ENCODE measurements around the gene TMEM258. TPM values are rescaled to one million over a fixed set of nuclear protein-coding genes. Genes with fewer than 3 reads are reported as not detected.
A peak's percentile ranks its signal among the peaks of the same experiment; 100 is the strongest.

Gene TMEM258
- total and polyA plus RNA-seq, 9 of the 15 experiments (the other 6 are each of a cell fraction or from before 2014, with no cell fraction given), result 97.2 to 856 (median 231) TPM

DNA sequence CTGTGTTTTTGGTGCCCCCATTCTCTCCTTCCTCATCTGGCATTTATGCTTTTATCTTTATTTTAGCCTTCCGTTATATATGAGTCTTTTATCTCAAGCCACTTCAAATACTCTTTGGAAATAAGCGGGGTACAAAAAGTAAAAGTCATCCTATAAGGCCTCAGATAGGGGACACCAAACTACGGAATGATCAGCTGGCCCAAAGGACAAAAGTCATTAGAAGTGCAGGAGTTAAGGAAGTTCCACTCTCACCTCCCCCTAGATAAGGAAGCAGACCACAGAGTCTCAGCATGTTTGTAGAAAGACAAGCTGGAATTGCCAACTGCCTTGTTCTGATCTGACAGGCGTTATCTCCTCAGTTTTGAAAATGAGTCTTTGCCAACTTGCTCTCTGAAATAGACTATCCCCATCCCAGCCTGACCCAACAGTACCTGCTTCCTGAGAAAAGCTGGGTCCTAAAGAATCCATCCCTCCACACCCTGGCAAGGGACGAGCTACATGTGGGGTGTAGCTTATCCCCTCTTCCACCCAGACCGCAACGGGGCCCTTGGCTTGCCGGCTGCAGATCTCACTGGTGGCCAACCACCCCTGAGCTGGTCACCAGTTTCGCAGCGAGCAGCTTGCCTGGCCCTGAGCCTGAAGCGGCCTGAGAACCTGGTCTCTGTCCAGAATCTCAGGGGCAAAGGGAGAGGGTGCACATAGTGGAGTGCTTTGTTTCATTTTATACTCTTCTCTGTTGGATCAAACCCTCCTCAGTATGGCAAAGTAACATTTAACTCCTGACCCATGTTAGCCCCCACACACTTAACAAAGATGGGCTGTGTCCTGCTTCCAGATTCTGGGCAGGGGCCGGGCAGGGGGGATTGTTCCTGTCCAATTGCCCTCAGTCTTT, 49.5 kb upstream of the TMEM258 start (continued):
- TF ChIP-seq, protein P1, sequence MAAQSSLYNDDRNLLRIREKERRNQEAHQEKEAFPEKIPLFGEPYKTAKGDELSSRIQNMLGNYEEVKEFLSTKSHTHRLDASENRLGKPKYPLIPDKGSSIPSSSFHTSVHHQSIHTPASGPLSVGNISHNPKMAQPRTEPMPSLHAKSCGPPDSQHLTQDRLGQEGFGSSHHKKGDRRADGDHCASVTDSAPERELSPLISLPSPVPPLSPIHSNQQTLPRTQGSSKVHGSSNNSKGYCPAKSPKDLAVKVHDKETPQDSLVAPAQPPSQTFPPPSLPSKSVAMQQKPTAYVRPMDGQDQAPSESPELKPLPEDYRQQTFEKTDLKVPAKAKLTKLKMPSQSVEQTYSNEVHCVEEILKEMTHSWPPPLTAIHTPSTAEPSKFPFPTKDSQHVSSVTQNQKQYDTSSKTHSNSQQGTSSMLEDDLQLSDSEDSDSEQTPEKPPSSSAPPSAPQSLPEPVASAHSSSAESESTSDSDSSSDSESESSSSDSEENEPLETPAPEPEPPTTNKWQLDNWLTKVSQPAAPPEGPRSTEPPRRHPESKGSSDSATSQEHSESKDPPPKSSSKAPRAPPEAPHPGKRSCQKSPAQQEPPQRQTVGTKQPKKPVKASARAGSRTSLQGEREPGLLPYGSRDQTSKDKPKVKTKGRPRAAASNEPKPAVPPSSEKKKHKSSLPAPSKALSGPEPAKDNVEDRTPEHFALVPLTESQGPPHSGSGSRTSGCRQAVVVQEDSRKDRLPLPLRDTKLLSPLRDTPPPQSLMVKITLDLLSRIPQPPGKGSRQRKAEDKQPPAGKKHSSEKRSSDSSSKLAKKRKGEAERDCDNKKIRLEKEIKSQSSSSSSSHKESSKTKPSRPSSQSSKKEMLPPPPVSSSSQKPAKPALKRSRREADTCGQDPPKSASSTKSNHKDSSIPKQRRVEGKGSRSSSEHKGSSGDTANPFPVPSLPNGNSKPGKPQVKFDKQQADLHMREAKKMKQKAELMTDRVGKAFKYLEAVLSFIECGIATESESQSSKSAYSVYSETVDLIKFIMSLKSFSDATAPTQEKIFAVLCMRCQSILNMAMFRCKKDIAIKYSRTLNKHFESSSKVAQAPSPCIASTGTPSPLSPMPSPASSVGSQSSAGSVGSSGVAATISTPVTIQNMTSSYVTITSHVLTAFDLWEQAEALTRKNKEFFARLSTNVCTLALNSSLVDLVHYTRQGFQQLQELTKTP (IDR thresholded peaks at IDR 0.05; ENCODE audit: low read depth in 1 of 2, partially characterized antibody in 2 of 2), result peak; percentile 62 to 76
- peak; percentile 85; the same call in 1 of the 2 replicates for TF ChIP-seq MECOM (CRISPR knock-in tag; IDR thresholded peaks at IDR 0.05)
- peak; percentile 87 for TF ChIP-seq GATA2 (CRISPR knock-in tag; IDR thresholded peaks at IDR 0.05)
- peak; percentile 61; the same call in 1 of the 2 replicates for TF ChIP-seq ZNF175 (CRISPR knock-in tag; IDR thresholded peaks at IDR 0.05; ENCODE audit: low read depth)
- TF ChIP-seq POLR2A (conservative IDR thresholded peaks at IDR 0.05), result peak; percentile 41; the same call in 1 of the 2 replicates
- TF ChIP-seq NONO (IDR thresholded peaks at IDR 0.05; ENCODE audit: low read depth in 2 of 2, low read length in 1 of 2), result 0 out of 4 replicates have a peak, but pooled peaks of 1 of the 2 experiments have one; percentile 22
- TF ChIP-seq, protein P2, sequence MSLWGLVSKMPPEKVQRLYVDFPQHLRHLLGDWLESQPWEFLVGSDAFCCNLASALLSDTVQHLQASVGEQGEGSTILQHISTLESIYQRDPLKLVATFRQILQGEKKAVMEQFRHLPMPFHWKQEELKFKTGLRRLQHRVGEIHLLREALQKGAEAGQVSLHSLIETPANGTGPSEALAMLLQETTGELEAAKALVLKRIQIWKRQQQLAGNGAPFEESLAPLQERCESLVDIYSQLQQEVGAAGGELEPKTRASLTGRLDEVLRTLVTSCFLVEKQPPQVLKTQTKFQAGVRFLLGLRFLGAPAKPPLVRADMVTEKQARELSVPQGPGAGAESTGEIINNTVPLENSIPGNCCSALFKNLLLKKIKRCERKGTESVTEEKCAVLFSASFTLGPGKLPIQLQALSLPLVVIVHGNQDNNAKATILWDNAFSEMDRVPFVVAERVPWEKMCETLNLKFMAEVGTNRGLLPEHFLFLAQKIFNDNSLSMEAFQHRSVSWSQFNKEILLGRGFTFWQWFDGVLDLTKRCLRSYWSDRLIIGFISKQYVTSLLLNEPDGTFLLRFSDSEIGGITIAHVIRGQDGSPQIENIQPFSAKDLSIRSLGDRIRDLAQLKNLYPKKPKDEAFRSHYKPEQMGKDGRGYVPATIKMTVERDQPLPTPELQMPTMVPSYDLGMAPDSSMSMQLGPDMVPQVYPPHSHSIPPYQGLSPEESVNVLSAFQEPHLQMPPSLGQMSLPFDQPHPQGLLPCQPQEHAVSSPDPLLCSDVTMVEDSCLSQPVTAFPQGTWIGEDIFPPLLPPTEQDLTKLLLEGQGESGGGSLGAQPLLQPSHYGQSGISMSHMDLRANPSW (CRISPR knock-in tag; IDR thresholded peaks at IDR 0.05), result no peak
- peak; percentile 52; the same call in 1 of the 2 replicates for TF ChIP-seq RBFOX2 (IDR thresholded peaks at IDR 0.05; ENCODE audit: low read depth, low read length)
- peak; percentile 14 to 80; a peak in 2 of 4 replicates for TF ChIP-seq ZMIZ1 (IDR thresholded peaks at IDR 0.05; ENCODE audit: low read depth in 2 of 2, low read length in 2 of 2)
- TF ChIP-seq, protein P3, sequence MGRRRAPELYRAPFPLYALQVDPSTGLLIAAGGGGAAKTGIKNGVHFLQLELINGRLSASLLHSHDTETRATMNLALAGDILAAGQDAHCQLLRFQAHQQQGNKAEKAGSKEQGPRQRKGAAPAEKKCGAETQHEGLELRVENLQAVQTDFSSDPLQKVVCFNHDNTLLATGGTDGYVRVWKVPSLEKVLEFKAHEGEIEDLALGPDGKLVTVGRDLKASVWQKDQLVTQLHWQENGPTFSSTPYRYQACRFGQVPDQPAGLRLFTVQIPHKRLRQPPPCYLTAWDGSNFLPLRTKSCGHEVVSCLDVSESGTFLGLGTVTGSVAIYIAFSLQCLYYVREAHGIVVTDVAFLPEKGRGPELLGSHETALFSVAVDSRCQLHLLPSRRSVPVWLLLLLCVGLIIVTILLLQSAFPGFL (CRISPR knock-in tag; IDR thresholded peaks at IDR 0.05), result no peak
- peak; percentile 73 for TF ChIP-seq MYBL2 (IDR thresholded peaks at IDR 0.05; ENCODE audit: low read depth)
- TF ChIP-seq MYBL2 (CRISPR knock-in tag; IDR thresholded peaks at IDR 0.05; ENCODE audit: borderline replicate concordance), result no peak
- peak; percentile 87 for TF ChIP-seq ZNF766 (CRISPR knock-in tag; conservative IDR thresholded peaks at IDR 0.05)
- 0 out of 2 replicates have a peak, but pooled peaks have one; percentile 16 for TF ChIP-seq SPI1 (IDR thresholded peaks at IDR 0.05; ENCODE audit: borderline replicate concordance, low read depth, low read length)

Measured in K562 (cell line).